ENCODE results near the gene FRYL.

DNA sequence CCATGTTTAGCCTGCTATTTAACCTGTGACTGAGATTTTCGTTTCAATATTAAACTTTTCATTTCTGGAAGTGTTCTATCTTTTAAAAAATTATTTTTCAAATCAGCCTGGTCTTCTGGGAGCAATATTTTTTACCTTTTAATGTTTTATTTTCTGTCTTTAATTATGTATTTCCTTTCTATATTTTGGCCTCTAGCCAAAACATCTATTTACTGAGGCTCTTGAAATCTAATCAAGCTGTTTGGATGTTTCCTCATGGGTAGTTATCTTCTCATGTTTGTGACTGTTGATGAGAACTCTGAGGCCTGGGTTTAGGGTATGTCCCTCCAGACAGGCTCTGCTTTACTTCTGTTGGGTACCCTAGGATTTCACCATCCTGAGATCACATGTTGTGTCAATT lies 307.3 kb downstream of the FRYL start:
- TF ChIP-seq GATA3 (IDR thresholded peaks at IDR 0.05; ENCODE audit: low read depth, low read length), result no peak
- TF ChIP-seq GATA2 (IDR thresholded peaks at IDR 0.05; ENCODE audit: low read depth, low read length), result no peak
